DOHH2 (cell line): ENCODE measurements around the gene CACNA2D3.

Source experiments
- EZH2phosphoT487 ChIP-seq: fragments of 200-600 bp; sonication (generic); IDR thresholded peaks from 2 replicates; pipeline ENCODE4 v1.6.1; 2017; ENCODE audit warnings: borderline replicate concordance, mild to moderate bottlenecking, antibody characterized with exemption, low read length, moderate library complexity, mixed read lengths
- TF ChIP-seq, protein P1 (sequence below): fragments of 200-600 bp; sonication (generic); IDR thresholded peaks from one replicate; pipeline ENCODE4 v1.5.1; 2014; ENCODE audit warnings: antibody characterized with exemption, mild to moderate bottlenecking, low read depth, low read length; ENCODE audit not compliant: poor library complexity, severe bottlenecking

DNA sequence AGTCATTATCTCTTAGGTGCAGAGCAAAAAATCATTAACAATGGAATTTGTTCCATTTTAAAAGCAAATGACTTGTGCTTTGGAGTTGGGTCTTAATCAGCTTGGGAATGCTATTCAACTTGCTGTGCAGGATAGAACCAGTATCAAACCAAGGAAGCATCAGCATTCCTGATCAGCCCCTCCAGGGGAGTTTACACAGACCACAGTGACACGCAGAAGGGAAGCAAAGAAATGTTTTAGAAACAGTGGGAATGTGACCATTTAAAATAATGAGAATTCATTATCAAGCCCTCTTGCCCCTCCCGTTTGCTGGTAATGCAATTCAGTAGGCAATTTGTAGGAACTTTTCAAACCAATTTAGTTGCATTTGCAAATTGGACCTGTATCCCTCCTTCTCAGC lies 650.4 kb downstream of the CACNA2D3 start:
- TF ChIP-seq, protein P1, sequence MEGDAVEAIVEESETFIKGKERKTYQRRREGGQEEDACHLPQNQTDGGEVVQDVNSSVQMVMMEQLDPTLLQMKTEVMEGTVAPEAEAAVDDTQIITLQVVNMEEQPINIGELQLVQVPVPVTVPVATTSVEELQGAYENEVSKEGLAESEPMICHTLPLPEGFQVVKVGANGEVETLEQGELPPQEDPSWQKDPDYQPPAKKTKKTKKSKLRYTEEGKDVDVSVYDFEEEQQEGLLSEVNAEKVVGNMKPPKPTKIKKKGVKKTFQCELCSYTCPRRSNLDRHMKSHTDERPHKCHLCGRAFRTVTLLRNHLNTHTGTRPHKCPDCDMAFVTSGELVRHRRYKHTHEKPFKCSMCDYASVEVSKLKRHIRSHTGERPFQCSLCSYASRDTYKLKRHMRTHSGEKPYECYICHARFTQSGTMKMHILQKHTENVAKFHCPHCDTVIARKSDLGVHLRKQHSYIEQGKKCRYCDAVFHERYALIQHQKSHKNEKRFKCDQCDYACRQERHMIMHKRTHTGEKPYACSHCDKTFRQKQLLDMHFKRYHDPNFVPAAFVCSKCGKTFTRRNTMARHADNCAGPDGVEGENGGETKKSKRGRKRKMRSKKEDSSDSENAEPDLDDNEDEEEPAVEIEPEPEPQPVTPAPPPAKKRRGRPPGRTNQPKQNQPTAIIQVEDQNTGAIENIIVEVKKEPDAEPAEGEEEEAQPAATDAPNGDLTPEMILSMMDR: no peak
- TF ChIP-seq EZH2phosphoT487: no peak
